HepG2 (cell line): Measurements from ENCODE around the gene PAIP2. TPM values are rescaled to one million over a fixed set of nuclear protein-coding genes. Genes with fewer than 3 reads are reported as not detected.

Experiments used
- ATAC-seq: fragments of 200-7000 bp; cut with Tn5 transposase; 3 replicates; pipeline ENCODE4 v1.9.1; 2020; ENCODE audit warnings: mild to moderate bottlenecking, moderate library complexity
- BruUV-seq: library from RNA; stranded (reverse); fragments of 400-500 nt; replicated peaks from 2 replicates; lab custom pipeline; 2021; lab: Mats Ljungman, UMichigan
- CTCF ChIA-PET: fragments of 300-600 bp; formaldehyde crosslinking; extraction: SDS; loops from one replicate; lab custom pipeline; 2021; ENCODE audit warnings: low total read pairs, inconsistent platforms, low intra/inter-chr PET ratio; lab: Yijun Ruan, JAX
- POLR2A ChIA-PET: fragments of 350-600 bp; sonication (Branson Sonifier 250); formaldehyde crosslinking; loops from one replicate; lab custom pipeline; 2020; ENCODE audit warnings: antibody characterized with exemption, inconsistent platforms; lab: Yijun Ruan, JAX
- DNase-seq: peaks from one replicate; pipeline ENCODE4 v3.0.0-alpha.2; 2015; ENCODE audit warnings: low spot score
- FAIRE-seq: peaks from 3 replicates; lab custom pipeline; 2011; peaks lifted over from hg19 to GRCh38; lab: Jason Lieb, UNC
- H2AFZ ChIP-seq: one replicate; pipeline ENCODE4 v1.6.1; 2011; ENCODE audit warnings: low read length, inconsistent platforms
- H3K27ac ChIP-seq: fragments of 300-600 bp; 3 replicates; pipeline ENCODE4 v1.8.0; 2011; ENCODE audit warnings: mixed run types, mild to moderate bottlenecking, mixed read lengths, low read length, inconsistent platforms; ENCODE audit not compliant: insufficient read depth; ENCODE audit errors: extremely low read length
- H3K27me3 ChIP-seq, 2 experiments: fragments of 200-600 bp in 1 of 2; 2 replicates in 1 of 2; 3 replicates in 1 of 2; pipeline versions ENCODE4 v1.6.0 to v1.8.0; 2011; ENCODE audit warnings: low read length in 2 of 2, mild to moderate bottlenecking in 2 of 2, moderate library complexity in 2 of 2, inconsistent platforms in 1 of 2; ENCODE audit not compliant: insufficient read depth in 2 of 2, control insufficient read depth in 1 of 2
- H3K36me3 ChIP-seq, 2 experiments: fragments of 200-600 bp in 1 of 2; replicated peaks in 1 of 2; 2 replicates in 1 of 2; 3 replicates in 1 of 2; pipeline versions ENCODE4 v1.5.1 to v1.8.0; 2011; ENCODE audit warnings: low read length in 2 of 2, inconsistent platforms in 1 of 2; ENCODE audit not compliant: insufficient read depth in 2 of 2, control insufficient read depth in 1 of 2
- H3K4me1 ChIP-seq: 2 replicates; pipeline ENCODE4 v1.5.1; 2012; ENCODE audit warnings: low read length, inconsistent platforms; ENCODE audit not compliant: insufficient read depth
- H3K4me2 ChIP-seq: 2 replicates; pipeline ENCODE4 v1.6.0; 2011; ENCODE audit warnings: low read depth, low read length, inconsistent platforms
- H3K4me3 ChIP-seq, 3 experiments: fragments of 200-600 bp in 1 of 3; sonication (generic), shearing (Covaris generic) in 1 of 3; replicated peaks in 1 of 3; 2 replicates each; pipeline ENCODE4 v1.5.1; 2011 to 2016; ENCODE audit warnings: low read length in 3 of 3, inconsistent platforms in 2 of 3, low read depth in 2 of 3, mild to moderate bottlenecking in 2 of 3, control low read depth in 1 of 3, mixed read lengths in 1 of 3; ENCODE audit not compliant: insufficient read depth in 1 of 3
- H3K79me2 ChIP-seq: one replicate; pipeline ENCODE4 v1.6.1; 2011; ENCODE audit warnings: low read length, inconsistent platforms; ENCODE audit not compliant: insufficient read depth
- H3K9ac ChIP-seq: 2 replicates; pipeline ENCODE4 v1.6.0; 2011; ENCODE audit warnings: mild to moderate bottlenecking, low read depth, low read length, inconsistent platforms; ENCODE audit not compliant: insufficient read depth
- H3K9me3 ChIP-seq: 2 replicates; pipeline ENCODE4 v1.5.1; 2012; ENCODE audit warnings: mild to moderate bottlenecking, low read length
- H4K20me1 ChIP-seq: 2 replicates; pipeline ENCODE4 v1.6.0; 2011; ENCODE audit warnings: inconsistent platforms, mild to moderate bottlenecking, low read length, moderate library complexity; ENCODE audit not compliant: insufficient read depth
- CC2D1A ChIP-seq: sonication (generic); formaldehyde crosslinking; IDR thresholded peaks from 2 replicates; pipeline ENCODE4 v1.8.1; 2023; ENCODE audit warnings: mild to moderate bottlenecking, missing genetic modification reagents
- CCAR2 ChIP-seq: fragments of 200-400 bp; formaldehyde crosslinking; optimal IDR thresholded peaks from 2 replicates; pipeline ENCODE3; 2018; ENCODE audit warnings: low read depth, mild to moderate bottlenecking, low read length, moderate library complexity
- FOXC1 ChIP-seq: sonication (generic); formaldehyde crosslinking; IDR thresholded peaks from 2 replicates; pipeline ENCODE4 v1.8.0; 2022; ENCODE audit warnings: mild to moderate bottlenecking, missing genetic modification reagents, borderline replicate concordance
- FOXK2 ChIP-seq: fragments of 450-650 bp; IDR thresholded peaks from 2 replicates; pipeline ENCODE4 v1.6.1; 2016
- MXI1 ChIP-seq: IDR thresholded peaks from 3 replicates; pipeline ENCODE4 v1.6.1; 2012; ENCODE audit warnings: low read depth, low read length, inconsistent platforms, borderline replicate concordance
- NCOA1 ChIP-seq: sonication (generic); formaldehyde crosslinking; IDR thresholded peaks from 2 replicates; pipeline ENCODE4 v1.9.0; 2021; ENCODE audit warnings: missing genetic modification reagents
- PPARG ChIP-seq: conservative IDR thresholded peaks from 2 replicates; pipeline ENCODE4 v1.6.1; 2016; ENCODE audit warnings: missing biosample characterization, missing genetic modification reagents
- RELA ChIP-seq: sonication (generic); formaldehyde crosslinking; IDR thresholded peaks from 2 replicates; pipeline ENCODE4 v1.4.0; 2020; ENCODE audit warnings: missing genetic modification reagents
- RFX1 ChIP-seq: fragments of 450-650 bp; IDR thresholded peaks from 2 replicates; pipeline ENCODE4 v1.6.1; 2017
- ZNF343 ChIP-seq: sonication (generic); formaldehyde crosslinking; IDR thresholded peaks from 2 replicates; pipeline ENCODE4 v1.4.0; 2020; ENCODE audit warnings: mild to moderate bottlenecking, missing genetic modification reagents
- ZNF562 ChIP-seq: sonication (generic); formaldehyde crosslinking; IDR thresholded peaks from 2 replicates; pipeline ENCODE4 v1.8.0; 2022; ENCODE audit warnings: missing genetic modification reagents, borderline replicate concordance
- ZNF570 ChIP-seq: sonication (generic); formaldehyde crosslinking; IDR thresholded peaks from 2 replicates; pipeline ENCODE4 v1.4.0; 2020; ENCODE audit warnings: mild to moderate bottlenecking, missing genetic modification reagents, borderline replicate concordance
- ZZZ3 ChIP-seq: sonication (generic); formaldehyde crosslinking; IDR thresholded peaks from 2 replicates; pipeline ENCODE4 v1.4.0; 2020; ENCODE audit warnings: missing genetic modification reagents, mild to moderate bottlenecking, borderline replicate concordance
- WGBS: methylation state at CpG from one replicate; pipeline ENCODE4 v1.1.6; 2017; ENCODE audit warnings: low lambda C conversion rate; 5-methylcytosine and 5-hydroxymethylcytosine counted together
- in situ Hi-C: cut with HindIII; loops from 2 replicates; pipeline ENCODE4 v1.10.0; 2017; ENCODE audit warnings: low pct_unique_long_range_greater_than_20kb; ENCODE audit not compliant: extremely low pct_ligation_motif_present
- intact Hi-C: fragments of 100-400 bp; cut with micrococcal nuclease; formaldehyde crosslinking; loops from one replicate; pipeline ENCODE4 v1.10.0; 2022; ENCODE audit not compliant: unreplicated experiment
- polyA plus RNA-seq, 8 experiments: library from polyadenylated mRNA; depleted of rRNA in 3 of 8; stranded (reverse) in 7 of 8; unstranded in 1 of 8; fragments of >200 nt; fragmentation: Illumina TruSeq in 4 of 8; extraction: Trizol in 4 of 8; gene quantifications; 2 replicates each; pipeline versions ENCODE4 v1.2.1 to v1.2.3, GENCODE V29; 2011 to 2016; ENCODE audit warnings: low read depth in 4 of 8, missing spikeins in 1 of 8, mixed read lengths in 1 of 8; ENCODE audit not compliant: insufficient read depth in 1 of 8
- total RNA-seq, 5 experiments: library from RNA; depleted of rRNA; stranded (reverse); fragments of >200 nt; fragmentation: Illumina TruSeq; extraction: Trizol; gene quantifications; 2 replicates each; pipeline ENCODE4 v1.2.3, GENCODE V29; 2016; ENCODE audit warnings: low read depth in 1 of 5
- TF ChIP-seq, protein P1 (sequence below): sonication (generic); formaldehyde crosslinking; IDR thresholded peaks from 2 replicates; pipeline ENCODE4 v1.9.0; 2021; ENCODE audit warnings: missing genetic modification reagents, mild to moderate bottlenecking, borderline replicate concordance
- TF ChIP-seq, protein P2 (sequence below): sonication (generic); formaldehyde crosslinking; IDR thresholded peaks from 2 replicates; pipeline ENCODE4 v1.4.0; 2020; ENCODE audit warnings: mild to moderate bottlenecking, low read depth, missing genetic modification reagents
- TF ChIP-seq, protein P3 (sequence below): sonication (generic); formaldehyde crosslinking; IDR thresholded peaks from 2 replicates; pipeline ENCODE4 v1.4.0; 2020; ENCODE audit warnings: missing genetic modification reagents
- TF ChIP-seq, protein P4 (sequence below): sonication (generic); formaldehyde crosslinking; IDR thresholded peaks from 2 replicates; pipeline ENCODE4 v1.5.0; 2020; ENCODE audit warnings: missing genetic modification reagents, mild to moderate bottlenecking, borderline replicate concordance

Gene PAIP2
- total and polyA plus RNA-seq, 2 of the 13 experiments (the other 11 are each of a cell fraction or from before 2014, with no cell fraction given) = 61.5 to 76.3 TPM

DNA sequence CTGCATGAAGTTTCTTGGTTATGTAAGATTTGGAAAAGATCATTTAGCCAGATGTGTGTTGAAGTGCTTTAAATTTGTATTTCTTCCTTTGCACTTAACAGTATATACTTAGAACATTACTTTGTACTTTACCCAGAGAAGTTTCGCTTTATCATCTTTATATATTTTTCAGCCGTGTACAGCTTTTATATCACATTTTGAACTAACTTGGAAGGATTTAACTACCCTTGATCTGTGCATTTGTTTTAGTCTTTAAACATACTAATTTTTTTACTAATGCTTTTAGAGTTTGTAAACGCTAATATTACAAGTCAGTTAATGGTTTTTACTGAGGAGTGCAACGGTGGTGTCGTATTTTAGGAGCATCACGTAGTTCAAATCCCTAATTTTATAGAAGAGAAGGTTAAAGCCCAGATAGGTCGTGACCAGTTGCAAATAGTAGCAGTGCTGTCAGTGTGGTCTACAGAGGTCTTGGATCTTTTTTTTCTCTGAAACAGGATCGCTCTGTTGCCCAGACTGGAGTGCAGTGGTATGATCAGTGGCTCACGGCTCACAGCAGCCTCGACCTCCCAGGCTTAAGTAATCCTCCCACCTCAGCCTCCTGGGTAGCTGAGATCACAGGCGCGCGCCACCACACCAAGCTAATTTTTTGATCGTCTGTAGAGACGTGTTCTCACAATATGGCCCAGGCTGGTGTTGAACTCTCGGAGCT is 46.2 kb upstream of the PAIP2 start (continued):
- TF ChIP-seq, protein P1, sequence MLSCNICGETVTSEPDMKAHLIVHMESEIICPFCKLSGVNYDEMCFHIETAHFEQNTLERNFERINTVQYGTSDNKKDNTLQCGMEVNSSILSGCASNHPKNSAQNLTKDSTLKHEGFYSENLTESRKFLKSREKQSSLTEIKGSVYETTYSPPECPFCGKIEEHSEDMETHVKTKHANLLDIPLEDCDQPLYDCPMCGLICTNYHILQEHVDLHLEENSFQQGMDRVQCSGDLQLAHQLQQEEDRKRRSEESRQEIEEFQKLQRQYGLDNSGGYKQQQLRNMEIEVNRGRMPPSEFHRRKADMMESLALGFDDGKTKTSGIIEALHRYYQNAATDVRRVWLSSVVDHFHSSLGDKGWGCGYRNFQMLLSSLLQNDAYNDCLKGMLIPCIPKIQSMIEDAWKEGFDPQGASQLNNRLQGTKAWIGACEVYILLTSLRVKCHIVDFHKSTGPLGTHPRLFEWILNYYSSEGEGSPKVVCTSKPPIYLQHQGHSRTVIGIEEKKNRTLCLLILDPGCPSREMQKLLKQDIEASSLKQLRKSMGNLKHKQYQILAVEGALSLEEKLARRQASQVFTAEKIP (CRISPR knock-in tag) = no peak

DNA sequence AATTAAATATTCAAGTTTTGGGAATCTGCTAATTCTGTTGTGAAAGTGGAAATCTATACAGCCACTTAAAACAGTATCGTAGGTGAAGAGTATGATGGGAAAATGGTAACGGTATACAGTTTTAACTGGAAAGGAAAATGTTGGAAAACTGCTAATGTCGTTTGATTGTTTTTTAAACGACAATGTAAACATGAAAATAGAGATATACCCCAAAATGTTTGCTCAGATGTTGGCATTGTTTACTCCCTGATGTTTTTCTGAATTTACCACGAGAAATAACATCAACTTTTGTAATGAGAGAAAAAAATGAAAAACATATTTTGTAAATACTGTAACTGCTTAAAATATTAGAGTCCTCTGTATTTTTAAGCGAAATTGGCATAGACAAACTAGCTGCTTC is 45.5 kb upstream of the PAIP2 start:
- peaks cover 69% of the 10 kb centered on the region for H4K20me1 ChIP-seq
- H2AFZ ChIP-seq = no peak overlapping the region
- peaks cover 57% of the 10 kb centered on the region for H3K4me1 ChIP-seq
- peaks cover 81% of the 10 kb centered on the region for H3K79me2 ChIP-seq
- intact Hi-C loops = no loop called here
- ATAC-seq = no peak
- TF ChIP-seq FOXC1 (CRISPR knock-in tag) (no peak), ZZZ3 (no peak), CC2D1A (CRISPR knock-in tag) (no peak), ZNF343 (no peak), MXI1 (no peak), RELA (no peak), NCOA1 (CRISPR knock-in tag) (no peak), CCAR2 (no peak), RFX1 (no peak), ZNF562 (CRISPR knock-in tag) (no peak), FOXK2 (no peak), ZNF570 (CRISPR knock-in tag) (no peak), PPARG (CRISPR knock-in tag) (no peak)
- TF ChIP-seq, protein P2, sequence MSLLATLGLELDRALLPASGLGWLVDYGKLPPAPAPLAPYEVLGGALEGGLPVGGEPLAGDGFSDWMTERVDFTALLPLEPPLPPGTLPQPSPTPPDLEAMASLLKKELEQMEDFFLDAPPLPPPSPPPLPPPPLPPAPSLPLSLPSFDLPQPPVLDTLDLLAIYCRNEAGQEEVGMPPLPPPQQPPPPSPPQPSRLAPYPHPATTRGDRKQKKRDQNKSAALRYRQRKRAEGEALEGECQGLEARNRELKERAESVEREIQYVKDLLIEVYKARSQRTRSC (CRISPR knock-in tag) = no peak
- TF ChIP-seq, protein P3, sequence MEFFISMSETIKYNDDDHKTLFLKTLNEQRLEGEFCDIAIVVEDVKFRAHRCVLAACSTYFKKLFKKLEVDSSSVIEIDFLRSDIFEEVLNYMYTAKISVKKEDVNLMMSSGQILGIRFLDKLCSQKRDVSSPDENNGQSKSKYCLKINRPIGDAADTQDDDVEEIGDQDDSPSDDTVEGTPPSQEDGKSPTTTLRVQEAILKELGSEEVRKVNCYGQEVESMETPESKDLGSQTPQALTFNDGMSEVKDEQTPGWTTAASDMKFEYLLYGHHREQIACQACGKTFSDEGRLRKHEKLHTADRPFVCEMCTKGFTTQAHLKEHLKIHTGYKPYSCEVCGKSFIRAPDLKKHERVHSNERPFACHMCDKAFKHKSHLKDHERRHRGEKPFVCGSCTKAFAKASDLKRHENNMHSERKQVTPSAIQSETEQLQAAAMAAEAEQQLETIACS (CRISPR knock-in tag) = no peak
- TF ChIP-seq, protein P4, sequence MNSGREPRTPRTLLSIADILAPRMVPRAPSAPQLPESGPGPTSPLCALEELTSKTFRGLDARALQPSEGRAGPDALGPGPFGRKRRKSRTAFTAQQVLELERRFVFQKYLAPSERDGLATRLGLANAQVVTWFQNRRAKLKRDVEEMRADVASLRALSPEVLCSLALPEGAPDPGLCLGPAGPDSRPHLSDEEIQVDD = no peak
- peaks cover 0 to 1% of the 10 kb centered on the region in 2 experiments; a peak in 1 of 5 replicates for H3K36me3 ChIP-seq
- in situ Hi-C loops = no loop called here
- peak overlapping the region; percentile 93 for H3K4me2 ChIP-seq
- ChIA-PET POLR2A (interaction anchor here (1.1 kb wide), 1 partner anchor 46 kb away, joined by 5 read pairs; the partner anchor contains the start of gene PAIP2), CTCF (no interaction called here)
- no peak for DNase-seq
- no TSS peak for BruUV-seq
- H3K27ac ChIP-seq = no peak overlapping the region
- 22% methylated on average over 6 of the region's 6 CpGs for whole genome bisulfite sequencing
- H3K9me3 ChIP-seq = no peaks in the 10 kb centered on the region
- FAIRE-seq = no peak
- H3K4me3 ChIP-seq = peak overlapping the region; percentile 92 to 99 (median 97); a peak in 5 of 6 replicates
- peak overlapping the region; percentile 99 for H3K9ac ChIP-seq
- H3K27me3 ChIP-seq = no peaks in the 10 kb centered on the region; a peak in 1 of 5 replicates
